HepG2 (cell line): ENCODE data around the gene LAMB3. TPM values are rescaled to one million over a fixed set of nuclear protein-coding genes. Genes with fewer than 3 reads are reported as not detected.

ENCODE experiments used
- FOXO1 ChIP-seq: sonication (generic); formaldehyde crosslinking; IDR thresholded peaks from 2 replicates; pipeline ENCODE4 v1.4.0; 2020; ENCODE audit warnings: missing genetic modification reagents
- SMAD1 ChIP-seq: sonication (generic); formaldehyde crosslinking; IDR thresholded peaks from 2 replicates; pipeline ENCODE4 v1.4.0; 2020; ENCODE audit warnings: missing genetic modification reagents, low read depth, mild to moderate bottlenecking, borderline replicate concordance
- ZNF317 ChIP-seq: sonication (generic); formaldehyde crosslinking; IDR thresholded peaks from 2 replicates; pipeline ENCODE4 v1.5.0; 2020; ENCODE audit warnings: mild to moderate bottlenecking, missing genetic modification reagents
- ZNF546 ChIP-seq: sonication (generic); formaldehyde crosslinking; conservative IDR thresholded peaks from 2 replicates; pipeline ENCODE4 v1.8.1; 2023; ENCODE audit warnings: mild to moderate bottlenecking, missing genetic modification reagents
- ZNF549 ChIP-seq: sonication (generic); formaldehyde crosslinking; IDR thresholded peaks from 2 replicates; pipeline ENCODE4 v1.5.0; 2020; ENCODE audit warnings: missing genetic modification reagents
- ZNF607 ChIP-seq: sonication (generic); formaldehyde crosslinking; IDR thresholded peaks from 2 replicates; pipeline ENCODE4 v1.5.1; 2020; ENCODE audit warnings: missing genetic modification reagents, mild to moderate bottlenecking, borderline replicate concordance
- polyA plus RNA-seq, 8 experiments: library from polyadenylated mRNA; depleted of rRNA in 3 of 8; stranded (reverse) in 7 of 8; unstranded in 1 of 8; fragments of >200 nt; fragmentation: Illumina TruSeq in 4 of 8; extraction: Trizol in 4 of 8; gene quantifications; 2 replicates each; pipeline versions ENCODE4 v1.2.1 to v1.2.3, GENCODE V29; 2011 to 2016; ENCODE audit warnings: low read depth in 4 of 8, missing spikeins in 1 of 8, mixed read lengths in 1 of 8; ENCODE audit not compliant: insufficient read depth in 1 of 8
- total RNA-seq, 5 experiments: library from RNA; depleted of rRNA; stranded (reverse); fragments of >200 nt; fragmentation: Illumina TruSeq; extraction: Trizol; gene quantifications; 2 replicates each; pipeline ENCODE4 v1.2.3, GENCODE V29; 2016; ENCODE audit warnings: low read depth in 1 of 5
- TF ChIP-seq, protein P1 (sequence below): sonication (generic); formaldehyde crosslinking; conservative IDR thresholded peaks from 2 replicates; pipeline ENCODE4 v1.4.0; 2020; ENCODE audit warnings: mild to moderate bottlenecking, missing genetic modification reagents, moderate library complexity
- TF ChIP-seq, protein P2 (sequence below): sonication (generic); formaldehyde crosslinking; IDR thresholded peaks from 2 replicates; pipeline ENCODE4 v1.5.0; 2020; ENCODE audit warnings: mild to moderate bottlenecking, missing genetic modification reagents, borderline replicate concordance
- TF ChIP-seq, protein P3 (sequence below): sonication (generic); formaldehyde crosslinking; IDR thresholded peaks from 2 replicates; pipeline ENCODE4 v1.4.0; 2020; ENCODE audit warnings: missing genetic modification reagents, borderline replicate concordance
- TF ChIP-seq, protein P4 (sequence below): sonication (generic); formaldehyde crosslinking; conservative IDR thresholded peaks from 2 replicates; pipeline ENCODE4 v1.4.0; 2020; ENCODE audit warnings: missing genetic modification reagents
- TF ChIP-seq, protein P5 (sequence below): sonication (generic); formaldehyde crosslinking; IDR thresholded peaks from 2 replicates; pipeline ENCODE4 v1.4.0; 2020; ENCODE audit warnings: low read depth, mild to moderate bottlenecking, missing genetic modification reagents

LAMB3 gene
- total and polyA plus RNA-seq, 2 of the 13 experiments (the other 11 are each of a cell fraction or from before 2014, with no cell fraction given) = 0.18 to 0.24 TPM

DNA sequence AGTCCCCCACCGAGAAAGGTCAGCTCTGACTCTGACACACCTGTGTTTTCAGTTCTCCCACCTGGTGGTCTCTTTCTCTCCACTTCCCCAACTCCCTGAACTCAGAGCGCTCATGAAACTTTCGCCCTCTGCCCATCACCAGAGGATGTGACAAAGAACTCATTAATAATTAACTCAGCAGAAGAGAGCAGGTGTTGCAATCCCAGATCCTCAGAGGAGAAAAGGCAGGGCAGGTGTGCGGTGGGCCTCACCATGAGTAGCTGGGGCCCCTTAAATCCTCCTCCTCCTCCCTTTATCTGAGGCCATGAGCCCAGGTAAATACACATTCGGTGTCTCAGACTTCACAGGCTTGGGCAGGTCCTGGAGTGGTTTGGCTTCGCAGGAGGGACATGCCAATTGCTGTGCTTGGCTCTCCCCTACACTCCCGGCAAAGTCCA is 1.7 kb upstream of the LAMB3 start (continued):
- TF ChIP-seq, protein P1, sequence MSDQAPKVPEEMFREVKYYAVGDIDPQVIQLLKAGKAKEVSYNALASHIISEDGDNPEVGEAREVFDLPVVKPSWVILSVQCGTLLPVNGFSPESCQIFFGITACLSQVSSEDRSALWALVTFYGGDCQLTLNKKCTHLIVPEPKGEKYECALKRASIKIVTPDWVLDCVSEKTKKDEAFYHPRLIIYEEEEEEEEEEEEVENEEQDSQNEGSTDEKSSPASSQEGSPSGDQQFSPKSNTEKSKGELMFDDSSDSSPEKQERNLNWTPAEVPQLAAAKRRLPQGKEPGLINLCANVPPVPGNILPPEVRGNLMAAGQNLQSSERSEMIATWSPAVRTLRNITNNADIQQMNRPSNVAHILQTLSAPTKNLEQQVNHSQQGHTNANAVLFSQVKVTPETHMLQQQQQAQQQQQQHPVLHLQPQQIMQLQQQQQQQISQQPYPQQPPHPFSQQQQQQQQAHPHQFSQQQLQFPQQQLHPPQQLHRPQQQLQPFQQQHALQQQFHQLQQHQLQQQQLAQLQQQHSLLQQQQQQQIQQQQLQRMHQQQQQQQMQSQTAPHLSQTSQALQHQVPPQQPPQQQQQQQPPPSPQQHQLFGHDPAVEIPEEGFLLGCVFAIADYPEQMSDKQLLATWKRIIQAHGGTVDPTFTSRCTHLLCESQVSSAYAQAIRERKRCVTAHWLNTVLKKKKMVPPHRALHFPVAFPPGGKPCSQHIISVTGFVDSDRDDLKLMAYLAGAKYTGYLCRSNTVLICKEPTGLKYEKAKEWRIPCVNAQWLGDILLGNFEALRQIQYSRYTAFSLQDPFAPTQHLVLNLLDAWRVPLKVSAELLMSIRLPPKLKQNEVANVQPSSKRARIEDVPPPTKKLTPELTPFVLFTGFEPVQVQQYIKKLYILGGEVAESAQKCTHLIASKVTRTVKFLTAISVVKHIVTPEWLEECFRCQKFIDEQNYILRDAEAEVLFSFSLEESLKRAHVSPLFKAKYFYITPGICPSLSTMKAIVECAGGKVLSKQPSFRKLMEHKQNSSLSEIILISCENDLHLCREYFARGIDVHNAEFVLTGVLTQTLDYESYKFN (CRISPR knock-in tag) = peak; percentile 52
- TF ChIP-seq, protein P2, sequence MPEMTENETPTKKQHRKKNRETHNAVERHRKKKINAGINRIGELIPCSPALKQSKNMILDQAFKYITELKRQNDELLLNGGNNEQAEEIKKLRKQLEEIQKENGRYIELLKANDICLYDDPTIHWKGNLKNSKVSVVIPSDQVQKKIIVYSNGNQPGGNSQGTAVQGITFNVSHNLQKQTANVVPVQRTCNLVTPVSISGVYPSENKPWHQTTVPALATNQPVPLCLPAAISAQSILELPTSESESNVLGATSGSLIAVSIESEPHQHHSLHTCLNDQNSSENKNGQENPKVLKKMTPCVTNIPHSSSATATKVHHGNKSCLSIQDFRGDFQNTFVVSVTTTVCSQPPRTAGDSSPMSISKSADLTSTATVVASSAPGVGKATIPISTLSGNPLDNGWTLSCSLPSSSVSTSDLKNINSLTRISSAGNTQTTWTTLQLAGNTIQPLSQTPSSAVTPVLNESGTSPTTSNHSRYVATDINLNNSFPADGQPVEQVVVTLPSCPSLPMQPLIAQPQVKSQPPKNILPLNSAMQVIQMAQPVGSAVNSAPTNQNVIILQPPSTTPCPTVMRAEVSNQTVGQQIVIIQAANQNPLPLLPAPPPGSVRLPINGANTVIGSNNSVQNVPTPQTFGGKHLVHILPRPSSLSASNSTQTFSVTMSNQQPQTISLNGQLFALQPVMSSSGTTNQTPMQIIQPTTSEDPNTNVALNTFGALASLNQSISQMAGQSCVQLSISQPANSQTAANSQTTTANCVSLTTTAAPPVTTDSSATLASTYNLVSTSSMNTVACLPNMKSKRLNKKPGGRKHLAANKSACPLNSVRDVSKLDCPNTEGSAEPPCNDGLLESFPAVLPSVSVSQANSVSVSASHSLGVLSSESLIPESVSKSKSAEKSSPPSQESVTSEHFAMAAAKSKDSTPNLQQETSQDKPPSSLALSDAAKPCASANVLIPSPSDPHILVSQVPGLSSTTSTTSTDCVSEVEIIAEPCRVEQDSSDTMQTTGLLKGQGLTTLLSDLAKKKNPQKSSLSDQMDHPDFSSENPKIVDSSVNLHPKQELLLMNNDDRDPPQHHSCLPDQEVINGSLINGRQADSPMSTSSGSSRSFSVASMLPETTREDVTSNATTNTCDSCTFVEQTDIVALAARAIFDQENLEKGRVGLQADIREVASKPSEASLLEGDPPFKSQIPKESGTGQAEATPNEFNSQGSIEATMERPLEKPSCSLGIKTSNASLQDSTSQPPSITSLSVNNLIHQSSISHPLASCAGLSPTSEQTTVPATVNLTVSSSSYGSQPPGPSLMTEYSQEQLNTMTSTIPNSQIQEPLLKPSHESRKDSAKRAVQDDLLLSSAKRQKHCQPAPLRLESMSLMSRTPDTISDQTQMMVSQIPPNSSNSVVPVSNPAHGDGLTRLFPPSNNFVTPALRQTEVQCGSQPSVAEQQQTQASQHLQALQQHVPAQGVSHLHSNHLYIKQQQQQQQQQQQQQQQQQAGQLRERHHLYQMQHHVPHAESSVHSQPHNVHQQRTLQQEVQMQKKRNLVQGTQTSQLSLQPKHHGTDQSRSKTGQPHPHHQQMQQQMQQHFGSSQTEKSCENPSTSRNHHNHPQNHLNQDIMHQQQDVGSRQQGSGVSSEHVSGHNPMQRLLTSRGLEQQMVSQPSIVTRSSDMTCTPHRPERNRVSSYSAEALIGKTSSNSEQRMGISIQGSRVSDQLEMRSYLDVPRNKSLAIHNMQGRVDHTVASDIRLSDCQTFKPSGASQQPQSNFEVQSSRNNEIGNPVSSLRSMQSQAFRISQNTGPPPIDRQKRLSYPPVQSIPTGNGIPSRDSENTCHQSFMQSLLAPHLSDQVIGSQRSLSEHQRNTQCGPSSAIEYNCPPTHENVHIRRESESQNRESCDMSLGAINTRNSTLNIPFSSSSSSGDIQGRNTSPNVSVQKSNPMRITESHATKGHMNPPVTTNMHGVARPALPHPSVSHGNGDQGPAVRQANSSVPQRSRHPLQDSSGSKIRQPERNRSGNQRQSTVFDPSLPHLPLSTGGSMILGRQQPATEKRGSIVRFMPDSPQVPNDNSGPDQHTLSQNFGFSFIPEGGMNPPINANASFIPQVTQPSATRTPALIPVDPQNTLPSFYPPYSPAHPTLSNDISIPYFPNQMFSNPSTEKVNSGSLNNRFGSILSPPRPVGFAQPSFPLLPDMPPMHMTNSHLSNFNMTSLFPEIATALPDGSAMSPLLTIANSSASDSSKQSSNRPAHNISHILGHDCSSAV (CRISPR knock-in tag) = no peak
- TF ChIP-seq ZNF317 (CRISPR knock-in tag) (no peak), ZNF549 (no peak), SMAD1 (CRISPR knock-in tag) (no peak), ZNF607 (CRISPR knock-in tag) (no peak), ZNF546 (CRISPR knock-in tag) (no peak), FOXO1 (CRISPR knock-in tag) (no peak)
- TF ChIP-seq, protein P3, sequence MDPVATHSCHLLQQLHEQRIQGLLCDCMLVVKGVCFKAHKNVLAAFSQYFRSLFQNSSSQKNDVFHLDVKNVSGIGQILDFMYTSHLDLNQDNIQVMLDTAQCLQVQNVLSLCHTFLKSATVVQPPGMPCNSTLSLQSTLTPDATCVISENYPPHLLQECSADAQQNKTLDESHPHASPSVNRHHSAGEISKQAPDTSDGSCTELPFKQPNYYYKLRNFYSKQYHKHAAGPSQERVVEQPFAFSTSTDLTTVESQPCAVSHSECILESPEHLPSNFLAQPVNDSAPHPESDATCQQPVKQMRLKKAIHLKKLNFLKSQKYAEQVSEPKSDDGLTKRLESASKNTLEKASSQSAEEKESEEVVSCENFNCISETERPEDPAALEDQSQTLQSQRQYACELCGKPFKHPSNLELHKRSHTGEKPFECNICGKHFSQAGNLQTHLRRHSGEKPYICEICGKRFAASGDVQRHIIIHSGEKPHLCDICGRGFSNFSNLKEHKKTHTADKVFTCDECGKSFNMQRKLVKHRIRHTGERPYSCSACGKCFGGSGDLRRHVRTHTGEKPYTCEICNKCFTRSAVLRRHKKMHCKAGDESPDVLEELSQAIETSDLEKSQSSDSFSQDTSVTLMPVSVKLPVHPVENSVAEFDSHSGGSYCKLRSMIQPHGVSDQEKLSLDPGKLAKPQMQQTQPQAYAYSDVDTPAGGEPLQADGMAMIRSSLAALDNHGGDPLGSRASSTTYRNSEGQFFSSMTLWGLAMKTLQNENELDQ (CRISPR knock-in tag) = no peak
- TF ChIP-seq, protein P4, sequence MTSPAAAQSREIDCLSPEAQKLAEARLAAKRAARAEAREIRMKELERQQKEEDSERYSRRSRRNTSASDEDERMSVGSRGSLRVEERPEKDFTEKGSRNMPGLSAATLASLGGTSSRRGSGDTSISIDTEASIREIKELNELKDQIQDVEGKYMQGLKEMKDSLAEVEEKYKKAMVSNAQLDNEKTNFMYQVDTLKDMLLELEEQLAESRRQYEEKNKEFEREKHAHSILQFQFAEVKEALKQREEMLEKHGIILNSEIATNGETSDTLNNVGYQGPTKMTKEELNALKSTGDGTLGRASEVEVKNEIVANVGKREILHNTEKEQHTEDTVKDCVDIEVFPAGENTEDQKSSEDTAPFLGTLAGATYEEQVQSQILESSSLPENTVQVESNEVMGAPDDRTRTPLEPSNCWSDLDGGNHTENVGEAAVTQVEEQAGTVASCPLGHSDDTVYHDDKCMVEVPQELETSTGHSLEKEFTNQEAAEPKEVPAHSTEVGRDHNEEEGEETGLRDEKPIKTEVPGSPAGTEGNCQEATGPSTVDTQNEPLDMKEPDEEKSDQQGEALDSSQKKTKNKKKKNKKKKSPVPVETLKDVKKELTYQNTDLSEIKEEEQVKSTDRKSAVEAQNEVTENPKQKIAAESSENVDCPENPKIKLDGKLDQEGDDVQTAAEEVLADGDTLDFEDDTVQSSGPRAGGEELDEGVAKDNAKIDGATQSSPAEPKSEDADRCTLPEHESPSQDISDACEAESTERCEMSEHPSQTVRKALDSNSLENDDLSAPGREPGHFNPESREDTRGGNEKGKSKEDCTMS (CRISPR knock-in tag) = no peak
- TF ChIP-seq, protein P5, sequence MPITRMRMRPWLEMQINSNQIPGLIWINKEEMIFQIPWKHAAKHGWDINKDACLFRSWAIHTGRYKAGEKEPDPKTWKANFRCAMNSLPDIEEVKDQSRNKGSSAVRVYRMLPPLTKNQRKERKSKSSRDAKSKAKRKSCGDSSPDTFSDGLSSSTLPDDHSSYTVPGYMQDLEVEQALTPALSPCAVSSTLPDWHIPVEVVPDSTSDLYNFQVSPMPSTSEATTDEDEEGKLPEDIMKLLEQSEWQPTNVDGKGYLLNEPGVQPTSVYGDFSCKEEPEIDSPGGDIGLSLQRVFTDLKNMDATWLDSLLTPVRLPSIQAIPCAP (CRISPR knock-in tag) = no peak
